ENCODE data around the gene C2orf15. TPM values are rescaled to one million over a fixed set of nuclear protein-coding genes. Genes with fewer than 3 reads are reported as not detected.
"Not testable (repeated sequence)": the region's sequence is repeated elsewhere in the genome, so short reads cannot be mapped to it uniquely, and the experiment has no call there.

The C2orf15 gene
- polyA plus RNA-seq, 3 donors = 0.09 to 0.29 (median 0.11) TPM

DNA sequence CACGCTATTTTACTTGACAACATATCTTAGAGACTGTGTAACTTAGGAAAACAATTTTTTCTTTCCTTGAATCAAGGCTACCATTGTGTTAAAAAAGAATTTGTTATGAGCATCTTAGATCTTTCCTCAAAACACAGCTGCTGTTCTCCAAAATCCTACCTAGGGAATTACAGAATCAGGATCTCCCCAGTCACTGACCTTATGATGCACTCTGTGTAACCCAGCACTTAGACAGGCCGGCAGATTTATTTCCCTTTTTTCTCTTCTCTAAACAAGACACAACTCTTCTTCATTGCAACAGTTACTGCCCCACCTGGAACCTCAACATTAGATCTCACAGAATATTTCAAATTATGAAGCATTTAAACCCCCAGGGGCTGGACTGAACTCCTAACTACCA, 13.5 kb upstream of the C2orf15 start:
- peaks cover 7 to 9% of the 10 kb centered on the region in 2 donors for H3K4me1 ChIP-seq (ENCODE audit: control insufficient read depth in 1 of 2, insufficient read depth in 2 of 2, low read length in 2 of 2)
- H3K36me3 ChIP-seq (replicated peaks in 1 of 2; ENCODE audit: control insufficient read depth in 1 of 2, insufficient read depth in 2 of 2, low read length in 2 of 2) = peaks cover 3 to 18% of the 10 kb centered on the region in 2 donors
- no peaks in the 10 kb centered on the region for H3K9me3 ChIP-seq (replicated peaks in 1 of 2; ENCODE audit: control insufficient read depth in 1 of 2, insufficient read depth in 1 of 2, low read length in 2 of 2)
- Mint-ChIP-seq H3K36me3 (peaks cover 14 to 17% of the 10 kb centered on the region in 2 donors), H3K27ac (peak overlapping the region in 1 of 7 donors; percentile 1), H3K27me3 (ENCODE audit: low read depth in 3 of 3) (peaks cover 0 to 2% (median 0%) of the 10 kb centered on the region in 3 donors), H3K9me3 (peaks cover 19 to 31% (median 22%) of the 10 kb centered on the region in 7 donors), H3K4me1 (peaks cover 9% of the 10 kb centered on the region), H3K4me3 (no peak overlapping the region)
- no peaks in the 10 kb centered on the region for H3K79me2 ChIP-seq (ENCODE audit: insufficient read depth, low read length)
- H3K27ac ChIP-seq (ENCODE audit: low read depth in 1 of 2, low read length in 2 of 2) = no peak overlapping the region
- no peak overlapping the region for H2AFZ ChIP-seq (ENCODE audit: insufficient read depth, low read depth, low read length, poor library complexity, severe bottlenecking)
- H3K27me3 ChIP-seq (ENCODE audit: control insufficient read depth in 2 of 2, insufficient read depth in 2 of 2, low read length in 2 of 2) = no peaks in the 10 kb centered on the region
- intact Hi-C loops (cut with micrococcal nuclease) = no loop called here
- no peaks in the 10 kb centered on the region for H4K20me1 ChIP-seq (ENCODE audit: insufficient read depth, low read length)
- no peak overlapping the region for H3K4me3 ChIP-seq (replicated peaks in 1 of 3; ENCODE audit: low read depth in 2 of 3, low read length in 3 of 3)
- H3K9ac ChIP-seq (ENCODE audit: insufficient read depth, low read length, poor library complexity, severe bottlenecking) = no peak overlapping the region
- DNase-seq = no peak
- no peak overlapping the region for H3K4me2 ChIP-seq (replicated peaks; ENCODE audit: extremely low read depth, low read length, poor library complexity, severe bottlenecking)
- 10% methylated on average over 1 of the region's 2 CpGs for WGBS (ENCODE audit: insufficient coverage)
- TF ChIP-seq, protein P1, sequence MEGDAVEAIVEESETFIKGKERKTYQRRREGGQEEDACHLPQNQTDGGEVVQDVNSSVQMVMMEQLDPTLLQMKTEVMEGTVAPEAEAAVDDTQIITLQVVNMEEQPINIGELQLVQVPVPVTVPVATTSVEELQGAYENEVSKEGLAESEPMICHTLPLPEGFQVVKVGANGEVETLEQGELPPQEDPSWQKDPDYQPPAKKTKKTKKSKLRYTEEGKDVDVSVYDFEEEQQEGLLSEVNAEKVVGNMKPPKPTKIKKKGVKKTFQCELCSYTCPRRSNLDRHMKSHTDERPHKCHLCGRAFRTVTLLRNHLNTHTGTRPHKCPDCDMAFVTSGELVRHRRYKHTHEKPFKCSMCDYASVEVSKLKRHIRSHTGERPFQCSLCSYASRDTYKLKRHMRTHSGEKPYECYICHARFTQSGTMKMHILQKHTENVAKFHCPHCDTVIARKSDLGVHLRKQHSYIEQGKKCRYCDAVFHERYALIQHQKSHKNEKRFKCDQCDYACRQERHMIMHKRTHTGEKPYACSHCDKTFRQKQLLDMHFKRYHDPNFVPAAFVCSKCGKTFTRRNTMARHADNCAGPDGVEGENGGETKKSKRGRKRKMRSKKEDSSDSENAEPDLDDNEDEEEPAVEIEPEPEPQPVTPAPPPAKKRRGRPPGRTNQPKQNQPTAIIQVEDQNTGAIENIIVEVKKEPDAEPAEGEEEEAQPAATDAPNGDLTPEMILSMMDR (IDR thresholded peaks at IDR 0.05) = no peak

DNA sequence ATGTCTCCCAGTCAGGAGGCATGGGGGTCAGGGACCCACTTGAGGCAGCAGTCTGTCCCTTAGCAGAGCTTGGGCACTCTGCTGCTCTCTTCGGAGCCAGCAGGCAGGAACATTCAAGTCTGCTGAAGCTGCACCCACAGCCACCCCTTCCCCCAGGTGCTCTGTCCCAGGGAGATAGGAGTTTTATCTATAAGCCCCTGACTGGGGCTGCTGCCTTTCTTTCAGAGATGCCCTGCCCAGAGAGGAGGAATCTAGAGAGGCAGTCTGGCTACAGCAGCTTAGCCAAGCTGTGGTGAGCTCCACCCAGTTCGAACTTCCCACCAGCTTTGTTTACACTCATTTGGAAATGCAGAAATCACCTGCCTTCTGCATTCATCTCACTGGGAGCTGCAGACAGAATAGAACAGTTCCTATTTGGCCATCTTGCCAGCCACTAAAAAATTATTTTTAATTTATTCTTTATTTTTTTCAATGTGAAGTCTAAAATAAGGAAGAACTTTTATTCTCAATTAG, 6.4 kb upstream of the C2orf15 start:
- H3K27ac ChIP-seq (ENCODE audit: low read depth in 1 of 2, low read length in 2 of 2); H3K36me3 Mint-ChIP-seq; H3K36me3 ChIP-seq (replicated peaks in 1 of 2; ENCODE audit: control insufficient read depth in 1 of 2, insufficient read depth in 2 of 2, low read length in 2 of 2); H3K4me3 Mint-ChIP-seq; H3K27me3 Mint-ChIP-seq (ENCODE audit: low read depth in 3 of 3); DNase-seq; intact Hi-C loops (cut with micrococcal nuclease); H3K4me3 ChIP-seq (replicated peaks in 1 of 3; ENCODE audit: low read depth in 2 of 3, low read length in 3 of 3); H3K27ac Mint-ChIP-seq; H3K9ac ChIP-seq (ENCODE audit: insufficient read depth, low read length, poor library complexity, severe bottlenecking); H2AFZ ChIP-seq (ENCODE audit: insufficient read depth, low read depth, low read length, poor library complexity, severe bottlenecking); H3K27me3 ChIP-seq (ENCODE audit: control insufficient read depth in 2 of 2, insufficient read depth in 2 of 2, low read length in 2 of 2); H3K9me3 ChIP-seq (replicated peaks in 1 of 2; ENCODE audit: control insufficient read depth in 1 of 2, insufficient read depth in 1 of 2, low read length in 2 of 2); H3K79me2 ChIP-seq (ENCODE audit: insufficient read depth, low read length); H4K20me1 ChIP-seq (ENCODE audit: insufficient read depth, low read length); H3K4me2 ChIP-seq (replicated peaks; ENCODE audit: extremely low read depth, low read length, poor library complexity, severe bottlenecking): not testable (repeated sequence)
- WGBS (ENCODE audit: insufficient coverage) = 100% methylated on average over 1 of the region's 2 CpGs
- peaks cover 18 to 39% (median 27%) of the 10 kb centered on the region in 7 donors for H3K9me3 Mint-ChIP-seq
- peaks cover 25% of the 10 kb centered on the region for H3K4me1 Mint-ChIP-seq
- peaks cover 5 to 19% of the 10 kb centered on the region in 2 donors for H3K4me1 ChIP-seq (ENCODE audit: control insufficient read depth in 1 of 2, insufficient read depth in 2 of 2, low read length in 2 of 2)
